Activated naive CD8-positive, alpha-beta T cell treated with anti-CD3 and anti-CD28 coated beads, Interleukin-2, amount 10 ng/mL, durations not matched to agents 7 days and 5 days (primary cell): Measurements from ENCODE around the gene HOXA10. TPM values are rescaled to one million over a fixed set of nuclear protein-coding genes. Genes with fewer than 3 reads are reported as not detected.

Experiments
- ATAC-seq: fragments of 150-1000 bp; cut with Tn5 transposase; one replicate; pipeline ENCODE4 v1.10.0; 2021; ENCODE audit warnings: low read depth, moderate library complexity
- POLR2A ChIA-PET: fragments of 350-600 bp; sonication (Branson Sonifier 250); formaldehyde crosslinking; loops from one replicate; lab custom pipeline; 2021; ENCODE audit warnings: antibody characterized with exemption; lab: Charles Lee
- DNase-seq: peaks from one replicate; pipeline ENCODE4 v3.0.0; 2021
- H3K27ac Mint-ChIP-seq: one replicate; pipeline ENCODE4 v1.8.0; 2022; ENCODE audit warnings: mild to moderate bottlenecking, mixed read lengths
- H3K27me3 Mint-ChIP-seq: one replicate; pipeline ENCODE4 v1.8.0; 2022; ENCODE audit warnings: mild to moderate bottlenecking, moderate library complexity, mixed read lengths
- H3K36me3 Mint-ChIP-seq: one replicate; pipeline ENCODE4 v1.8.0; 2021; ENCODE audit warnings: mild to moderate bottlenecking, mixed read lengths
- H3K4me1 Mint-ChIP-seq: one replicate; pipeline ENCODE4 v1.8.0; 2021; ENCODE audit warnings: mixed read lengths
- H3K4me3 Mint-ChIP-seq: one replicate; pipeline ENCODE4 v1.8.0; 2022; ENCODE audit warnings: mild to moderate bottlenecking, moderate library complexity, mixed read lengths
- H3K9me3 Mint-ChIP-seq: one replicate; pipeline ENCODE4 v1.8.0; 2021; ENCODE audit warnings: mixed read lengths
- total RNA-seq, 2 experiments: library from RNA; stranded (reverse); gene quantifications; one replicate each; pipeline ENCODE4 v1.2.3, GENCODE V29; 2021

HOXA10 gene
- total RNA-seq, 2 experiments from 2014 or later = not detected

GRCh38 chr7:27128776-27129728 is 45.1 kb downstream of the HOXA10 start:
- Mint-ChIP-seq H3K4me1 (peaks cover 2% of the 10 kb centered on the region), H3K36me3 (no peaks in the 10 kb centered on the region), H3K27ac (no peak overlapping the region), H3K9me3 (no peaks in the 10 kb centered on the region), H3K27me3 (peaks cover 39% of the 10 kb centered on the region), H3K4me3 (no peak overlapping the region)
- DNase-seq = no peak
- ATAC-seq = no peak
- POLR2A ChIA-PET = no interaction called here

GRCh38 chr7:27128034-27128433 is 46.1 kb downstream of the HOXA10 start:
- H3K4me3 Mint-ChIP-seq = no peak overlapping the region
- ATAC-seq (no peak), DNase-seq (no peak)
- no peaks in the 10 kb centered on the region for H3K9me3 Mint-ChIP-seq
- POLR2A ChIA-PET = no interaction called here
- no peaks in the 10 kb centered on the region for H3K36me3 Mint-ChIP-seq
- H3K27ac Mint-ChIP-seq = no peak overlapping the region
- peaks cover 2% of the 10 kb centered on the region for H3K4me1 Mint-ChIP-seq
- peaks cover 31% of the 10 kb centered on the region for H3K27me3 Mint-ChIP-seq

GRCh38 chr7:27126596-27127327 is 47.4 kb downstream of the HOXA10 start:
- H3K4me3 Mint-ChIP-seq = no peak overlapping the region
- no peaks in the 10 kb centered on the region for H3K9me3 Mint-ChIP-seq
- POLR2A ChIA-PET = no interaction called here
- no peak overlapping the region for H3K27ac Mint-ChIP-seq
- DNase-seq = no peak
- H3K36me3 Mint-ChIP-seq = no peaks in the 10 kb centered on the region
- H3K4me1 Mint-ChIP-seq = peaks cover 2% of the 10 kb centered on the region
- peaks cover 25% of the 10 kb centered on the region for H3K27me3 Mint-ChIP-seq
- ATAC-seq = no peak

- POLR2A ChIA-PET = no interaction called here
- no peak for DNase-seq
- H3K4me1 Mint-ChIP-seq = no peaks in the 10 kb centered on the region
- H3K27me3 Mint-ChIP-seq = peaks cover 19% of the 10 kb centered on the region
- no peak overlapping the region for H3K27ac Mint-ChIP-seq
- no peak overlapping the region for H3K4me3 Mint-ChIP-seq
- no peaks in the 10 kb centered on the region for H3K36me3 Mint-ChIP-seq
- H3K9me3 Mint-ChIP-seq = no peaks in the 10 kb centered on the region
- no peak for ATAC-seq
Observed at GRCh38 chr7:27125986-27126394, 48.1 kb downstream of the HOXA10 start.

GRCh38 chr7:27124902-27125689 is 49.0 kb downstream of the HOXA10 start:
- ATAC-seq = no peak
- POLR2A ChIA-PET = no interaction called here
- Mint-ChIP-seq H3K9me3 (no peaks in the 10 kb centered on the region), H3K4me3 (no peak overlapping the region), H3K27ac (no peak overlapping the region), H3K4me1 (no peaks in the 10 kb centered on the region), H3K36me3 (no peaks in the 10 kb centered on the region), H3K27me3 (peaks cover 19% of the 10 kb centered on the region)
- DNase-seq = no peak

GRCh38 chr7:27124096-27124901 is 49.8 kb downstream of the HOXA10 start:
- no peaks in the 10 kb centered on the region for H3K4me1 Mint-ChIP-seq
- H3K4me3 Mint-ChIP-seq = no peak overlapping the region
- H3K27ac Mint-ChIP-seq = no peak overlapping the region
- no peaks in the 10 kb centered on the region for H3K36me3 Mint-ChIP-seq
- no peaks in the 10 kb centered on the region for H3K9me3 Mint-ChIP-seq
- POLR2A ChIA-PET = no interaction called here
- ATAC-seq = no peak
- no peak for DNase-seq
- H3K27me3 Mint-ChIP-seq = peaks cover 21% of the 10 kb centered on the region

GRCh38 chr7:27123477-27124053 is 50.6 kb downstream of the HOXA10 start:
- Mint-ChIP-seq H3K27ac (no peak overlapping the region), H3K36me3 (no peaks in the 10 kb centered on the region), H3K9me3 (no peaks in the 10 kb centered on the region), H3K4me1 (no peaks in the 10 kb centered on the region), H3K4me3 (no peak overlapping the region), H3K27me3 (peaks cover 25% of the 10 kb centered on the region)
- DNase-seq = no peak
- ATAC-seq = no peak
- POLR2A ChIA-PET = no interaction called here

GRCh38 chr7:27123007-27123476 is 51.1 kb downstream of the HOXA10 start:
- POLR2A ChIA-PET = no interaction called here
- H3K4me1 Mint-ChIP-seq = no peaks in the 10 kb centered on the region
- peaks cover 25% of the 10 kb centered on the region for H3K27me3 Mint-ChIP-seq
- no peak for DNase-seq
- no peak overlapping the region for H3K4me3 Mint-ChIP-seq
- ATAC-seq = no peak
- no peaks in the 10 kb centered on the region for H3K36me3 Mint-ChIP-seq
- no peaks in the 10 kb centered on the region for H3K9me3 Mint-ChIP-seq
- H3K27ac Mint-ChIP-seq = no peak overlapping the region

GRCh38 chr7:27122077-27122910 is 51.8 kb downstream of the HOXA10 start:
- H3K27ac Mint-ChIP-seq = no peak overlapping the region
- H3K4me3 Mint-ChIP-seq = no peak overlapping the region
- H3K27me3 Mint-ChIP-seq = peaks cover 18% of the 10 kb centered on the region
- no peaks in the 10 kb centered on the region for H3K9me3 Mint-ChIP-seq
- POLR2A ChIA-PET = no interaction called here
- DNase-seq (no peak), ATAC-seq (no peak)
- no peaks in the 10 kb centered on the region for H3K36me3 Mint-ChIP-seq
- no peaks in the 10 kb centered on the region for H3K4me1 Mint-ChIP-seq

GRCh38 chr7:27121684-27122076 is 52.4 kb downstream of the HOXA10 start:
- Mint-ChIP-seq H3K36me3 (no peaks in the 10 kb centered on the region), H3K4me1 (no peaks in the 10 kb centered on the region), H3K27ac (no peak overlapping the region), H3K4me3 (no peak overlapping the region), H3K27me3 (peaks cover 13% of the 10 kb centered on the region), H3K9me3 (no peaks in the 10 kb centered on the region)
- POLR2A ChIA-PET = no interaction called here
- DNase-seq (no peak), ATAC-seq (no peak)
